Measurements from ENCODE around the gene DEFB121.
"Not testable (repeated sequence)": the region's sequence is repeated elsewhere in the genome, so short reads cannot be mapped to it uniquely, and the experiment has no call there.

DEFB121 gene, protein sequence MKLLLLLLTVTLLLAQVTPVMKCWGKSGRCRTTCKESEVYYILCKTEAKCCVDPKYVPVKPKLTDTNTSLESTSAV

GRCh38 chr20:31406115-31406514, at the start of gene DEFB121:
Gene DEFB121, minus strand, starts transcription at chr20:31406215. Its CDS starts 63 bp downstream, at chr20:31406152.
- no peak for DNase-seq

GRCh38 chr20:31454361-31454760, 48.3 kb upstream of the DEFB121 start:
- DNase-seq: no peak

DNA sequence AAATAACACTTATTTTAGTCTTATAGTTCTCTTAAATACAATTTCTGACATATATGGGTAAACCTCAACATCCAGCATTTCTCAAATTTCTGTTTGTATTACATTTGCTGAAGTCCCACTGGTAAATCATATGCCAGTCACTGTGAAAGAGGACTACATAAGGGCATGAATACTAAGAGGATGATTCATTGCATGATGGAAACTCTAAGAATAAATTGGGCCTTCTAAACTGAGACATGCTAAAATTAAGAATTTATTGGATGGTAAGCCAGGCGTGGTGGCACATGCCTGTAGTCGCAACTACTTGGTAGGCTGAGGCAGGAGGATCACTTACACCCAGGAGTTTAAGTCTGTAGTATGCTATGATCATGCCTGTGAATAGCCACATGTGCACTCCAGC, 46.6 kb upstream of the DEFB121 start:
- DNase-seq: no peak

DNA sequence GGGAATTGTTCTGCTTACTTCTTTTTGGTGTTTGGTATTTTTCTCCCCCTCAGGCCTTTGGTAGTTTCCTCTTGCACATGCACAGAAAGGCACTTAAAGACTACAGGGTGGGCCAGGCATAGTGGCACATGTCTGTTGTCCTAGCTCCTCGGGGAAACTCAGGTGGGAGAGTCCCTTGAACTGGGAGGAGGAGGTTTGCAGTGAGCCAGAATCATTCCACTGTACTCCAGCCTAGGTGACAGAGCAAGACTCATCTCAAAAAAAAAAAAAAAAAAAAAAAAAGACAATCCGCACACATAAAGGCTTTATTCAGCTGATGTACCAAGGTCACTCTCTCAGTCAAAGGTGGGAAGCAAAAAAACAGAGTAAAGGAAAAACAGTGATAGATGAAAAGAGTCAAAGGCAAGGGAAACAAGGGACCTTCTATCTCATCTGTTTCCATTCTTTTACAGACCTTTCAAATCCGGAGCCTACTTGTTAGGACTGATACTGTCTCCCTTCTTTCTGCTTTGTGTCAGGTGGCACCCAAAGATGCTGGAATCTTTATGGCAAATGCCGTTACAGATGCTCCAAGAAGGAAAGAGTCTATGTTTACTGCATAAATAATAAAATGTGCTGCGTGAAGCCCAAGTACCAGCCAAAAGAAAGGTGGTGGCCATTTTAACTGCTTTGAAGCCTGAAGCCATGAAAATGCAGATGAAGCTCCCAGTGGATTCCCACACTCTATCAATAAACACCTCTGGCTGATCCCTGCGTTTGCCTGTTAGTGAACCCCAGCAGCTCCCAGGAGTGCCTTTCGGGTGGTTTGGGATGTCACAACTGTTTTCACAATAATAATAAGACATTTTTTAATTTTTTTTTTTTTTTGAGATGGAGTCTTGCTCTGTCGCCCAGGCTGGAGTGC, 43.7 kb upstream of the DEFB121 start:
- no peak for DNase-seq

GRCh38 chr20:31446084-31446819, 40.2 kb upstream of the DEFB121 start:
- DNase-seq: no peak

GRCh38 chr20:31440012-31440659, 34.1 kb upstream of the DEFB121 start, which contains the start of gene DEFB123:
Gene DEFB123, plus strand, starts transcription at chr20:31440632. Its CDS starts 67 bp downstream, at chr20:31440699.
- peak; percentile 53 for DNase-seq

DNA sequence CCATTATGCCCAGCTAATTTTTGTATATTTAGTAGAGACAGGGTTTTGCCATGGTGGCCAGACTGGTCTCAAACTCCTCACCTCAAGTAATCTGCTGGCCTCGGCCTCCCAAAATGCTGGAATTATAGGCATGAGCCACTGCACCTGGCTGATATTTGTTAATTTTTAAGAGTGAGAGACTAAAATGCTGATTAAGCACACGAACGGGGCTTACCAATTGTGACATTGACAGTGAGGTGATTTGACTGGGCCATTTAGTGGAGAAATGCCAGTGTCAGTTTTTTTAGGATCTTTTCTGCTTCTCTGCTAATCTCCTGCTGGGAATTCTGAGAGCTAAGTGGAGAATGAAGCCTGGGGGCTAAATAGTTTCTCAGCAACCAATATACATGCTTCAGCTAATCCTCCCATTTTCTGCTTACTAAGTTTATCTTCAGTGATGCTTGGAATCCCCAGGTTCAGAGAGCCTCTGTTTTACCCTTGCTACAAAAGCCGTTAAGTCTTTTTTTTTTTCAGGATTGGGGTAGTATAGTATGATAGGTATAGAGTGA, 24.6 kb upstream of the DEFB121 start:
- DNase-seq: no peak

GRCh38 chr20:31427576-31427975, 21.6 kb upstream of the DEFB121 start:
- not testable (repeated sequence) for DNase-seq

- DNase-seq: not testable (repeated sequence)
Measured at GRCh38 chr20:31426891-31427551, 21.0 kb upstream of the DEFB121 start.

DNA sequence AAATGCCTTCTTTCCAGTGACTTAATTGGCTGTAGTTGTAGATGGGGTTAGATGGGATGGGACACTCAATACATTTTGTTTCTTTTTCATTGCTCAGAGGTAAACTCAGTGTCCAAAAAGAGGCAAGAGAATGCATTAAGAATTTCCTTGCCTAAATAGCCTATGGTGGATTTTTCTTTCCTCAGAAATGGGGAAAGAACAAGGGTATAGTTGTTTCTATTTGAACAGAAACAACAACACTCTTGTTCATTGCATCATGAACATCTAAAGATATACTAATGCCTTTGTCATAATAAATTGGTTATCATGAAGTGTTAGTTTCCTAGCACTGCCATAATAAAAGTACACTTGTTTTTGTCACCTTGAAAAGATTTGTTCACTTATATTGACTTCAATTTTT, 19.8 kb upstream of the DEFB121 start:
- DNase-seq: no peak

DNA sequence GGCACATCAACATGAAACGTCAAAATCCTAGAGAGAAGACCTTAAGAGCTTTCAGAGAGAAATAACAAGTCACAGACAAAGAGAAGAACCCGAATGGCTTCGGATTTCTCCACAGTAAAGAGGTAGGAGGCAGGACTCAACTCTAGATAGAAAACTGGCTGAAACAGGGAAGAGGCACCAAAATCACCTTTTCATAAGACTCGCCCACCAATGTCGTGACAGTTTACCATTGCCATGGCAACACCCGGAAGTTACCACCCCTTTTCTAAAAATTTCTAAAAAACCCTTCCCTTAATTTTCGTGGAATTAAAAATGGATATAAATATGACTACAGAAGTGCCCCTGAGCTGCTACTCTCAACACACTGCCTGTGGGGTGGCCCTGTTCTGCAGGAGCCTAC, 12.3 kb upstream of the DEFB121 start:
- no peak for DNase-seq

GRCh38 chr20:31415653-31416052, 9.6 kb upstream of the DEFB121 start:
- no peak for DNase-seq

DNA sequence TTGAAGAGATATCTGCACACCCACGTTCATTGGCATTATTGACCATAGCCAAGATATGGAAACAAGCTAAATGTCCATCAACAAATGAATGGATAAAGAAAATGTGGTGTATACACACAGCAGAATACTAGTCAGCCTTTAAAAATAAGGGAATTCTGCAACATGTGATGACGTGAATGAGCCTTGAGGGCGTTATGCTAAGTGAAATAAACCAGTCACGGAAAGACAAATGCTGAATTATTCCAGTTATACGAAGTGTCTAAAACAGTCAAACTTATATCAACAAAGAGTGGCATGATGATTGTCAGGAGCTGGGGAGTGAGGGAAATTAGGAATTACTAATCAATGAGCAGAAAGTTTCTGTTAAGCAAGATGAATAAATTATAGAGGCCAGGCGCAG, 8.4 kb upstream of the DEFB121 start:
- no peak for DNase-seq

DNA sequence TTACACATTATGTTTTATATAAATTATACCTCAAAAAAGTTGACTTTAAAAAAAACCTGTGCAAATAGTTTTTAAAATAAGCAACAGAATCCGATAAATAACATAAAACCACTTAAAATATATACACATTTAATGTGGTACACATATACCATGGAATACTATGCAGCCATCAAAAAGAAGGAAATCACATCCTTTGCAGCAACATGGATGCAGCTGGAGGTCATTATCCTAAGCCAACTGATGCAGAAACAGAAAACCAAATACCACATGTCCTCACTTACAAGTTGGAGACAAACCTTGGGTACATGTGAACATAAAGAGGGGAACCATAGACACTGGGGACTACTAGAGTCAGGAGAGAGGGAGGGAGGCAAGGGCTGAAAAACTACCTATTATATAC, 4.0 kb upstream of the DEFB121 start:
- no peak for DNase-seq

GRCh38 chr20:31403886-31404285, 2.1 kb downstream of the DEFB121 start:
- DNase-seq: no peak

GRCh38 chr20:31394900-31395299, 11.1 kb downstream of the DEFB121 start:
- no peak for DNase-seq

- DNase-seq: no peak
Measured at GRCh38 chr20:31392836-31393235, 13.2 kb downstream of the DEFB121 start.

- DNase-seq: no peak
Measured at GRCh38 chr20:31390490-31390889, 15.5 kb downstream of the DEFB121 start, which contains the start of gene DEFB119. Gene DEFB119, minus strand, starts transcription at chr20:31390590. Its CDS starts 107 bp downstream, at chr20:31390483.

- DNase-seq: no peak
Measured at GRCh38 chr20:31374346-31374745, 31.7 kb downstream of the DEFB121 start.

DNA sequence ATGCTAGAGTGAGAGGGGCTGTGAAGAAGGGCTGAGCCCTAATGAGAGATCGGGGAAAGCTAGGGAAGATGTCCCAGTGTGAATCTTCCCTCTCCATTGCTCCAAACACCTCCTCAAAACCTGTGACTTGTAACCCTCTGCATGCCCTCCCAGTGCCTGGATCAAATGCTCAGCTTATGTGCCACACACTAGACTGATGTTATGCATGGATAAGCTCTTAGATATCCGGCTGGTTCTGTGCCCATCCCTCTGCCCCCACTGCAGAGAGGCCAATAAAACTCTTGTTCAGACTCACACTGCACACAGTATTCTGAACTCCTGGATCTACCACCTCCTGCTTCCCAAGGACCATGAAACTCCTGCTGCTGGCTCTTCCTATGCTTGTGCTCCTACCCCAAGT, 37.7 kb downstream of the DEFB121 start, which contains the start of gene DEFB118:
Gene DEFB118, plus strand, starts transcription at position 301 of the 400 bp plus-strand sequence. Its CDS starts 50 bp downstream, at position 351.
- DNase-seq: no peak

- not testable (repeated sequence) for DNase-seq
Measured at GRCh38 chr20:31364272-31364671, 41.7 kb downstream of the DEFB121 start.

GRCh38 chr20:31363295-31363694, 42.7 kb downstream of the DEFB121 start:
- no peak for DNase-seq
